Liver (tissue), 3 donors: Measurements from ENCODE around the gene MYF6.

Experiments used
- EGR1 ChIP-seq, 2 donors: IDR thresholded peaks; 2 replicates each; pipeline ENCODE4 v1.6.1; 2016 to 2018; ENCODE audit warnings: antibody characterized with exemption in 2 of 2, low read depth in 2 of 2
- GABPA ChIP-seq, 2 donors: IDR thresholded peaks in 1 of 2; conservative IDR thresholded peaks in 1 of 2; 2 replicates each; pipeline ENCODE4 v1.6.1; 2016; ENCODE audit warnings: antibody characterized with exemption in 2 of 2, mild to moderate bottlenecking in 1 of 2, moderate library complexity in 1 of 2
- RAD21 ChIP-seq, 2 donors: IDR thresholded peaks; 2 replicates each; pipeline ENCODE4 v1.6.1; 2016; ENCODE audit warnings: antibody characterized with exemption in 2 of 2, mild to moderate bottlenecking in 2 of 2
- SP1 ChIP-seq: IDR thresholded peaks from 2 replicates; pipeline ENCODE4 v1.6.1; 2018; ENCODE audit warnings: antibody characterized with exemption, mild to moderate bottlenecking
- TAF1 ChIP-seq: conservative IDR thresholded peaks from 2 replicates; pipeline ENCODE4 v1.6.1; 2016; ENCODE audit warnings: antibody characterized with exemption, mild to moderate bottlenecking
- TF ChIP-seq, protein P1 (sequence below): fragments of 150-350 bp; IDR thresholded peaks from 2 replicates; pipeline ENCODE4 v1.5.1; 2017; ENCODE audit warnings: improper control_type of control experiment, low read depth, low read length; ENCODE audit not compliant: missing input control
- TF ChIP-seq, protein P2 (sequence below): IDR thresholded peaks from 2 replicates; pipeline ENCODE4 v1.6.1; 2016; ENCODE audit warnings: antibody characterized with exemption
- donor health status: healthy.
- donor health status: healthy.

DNA sequence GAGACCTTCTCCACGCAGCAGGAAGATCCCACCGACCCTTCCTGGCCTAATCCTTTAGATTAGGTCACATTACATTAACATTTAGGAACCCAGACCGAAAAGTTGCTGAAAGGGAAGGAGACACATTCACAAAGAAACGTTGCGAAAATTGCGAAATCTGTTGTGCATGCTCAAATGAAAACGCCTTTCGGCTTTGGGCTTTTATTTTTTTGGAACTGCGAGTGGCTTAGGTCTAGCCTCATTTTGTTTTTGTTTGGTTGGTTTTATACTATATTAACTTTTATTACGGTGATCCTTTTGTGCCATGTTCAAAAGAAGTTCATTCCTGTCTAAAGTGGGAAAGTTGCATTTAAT lies 1.5 kb downstream of the MYF6 start:
- no peak for TF ChIP-seq TAF1
- no peak for TF ChIP-seq GABPA (IDR thresholded peaks at IDR 0.05 in 1 of 2, conservative IDR thresholded peaks at IDR 0.05 in 1 of 2)
- TF ChIP-seq, protein P1, sequence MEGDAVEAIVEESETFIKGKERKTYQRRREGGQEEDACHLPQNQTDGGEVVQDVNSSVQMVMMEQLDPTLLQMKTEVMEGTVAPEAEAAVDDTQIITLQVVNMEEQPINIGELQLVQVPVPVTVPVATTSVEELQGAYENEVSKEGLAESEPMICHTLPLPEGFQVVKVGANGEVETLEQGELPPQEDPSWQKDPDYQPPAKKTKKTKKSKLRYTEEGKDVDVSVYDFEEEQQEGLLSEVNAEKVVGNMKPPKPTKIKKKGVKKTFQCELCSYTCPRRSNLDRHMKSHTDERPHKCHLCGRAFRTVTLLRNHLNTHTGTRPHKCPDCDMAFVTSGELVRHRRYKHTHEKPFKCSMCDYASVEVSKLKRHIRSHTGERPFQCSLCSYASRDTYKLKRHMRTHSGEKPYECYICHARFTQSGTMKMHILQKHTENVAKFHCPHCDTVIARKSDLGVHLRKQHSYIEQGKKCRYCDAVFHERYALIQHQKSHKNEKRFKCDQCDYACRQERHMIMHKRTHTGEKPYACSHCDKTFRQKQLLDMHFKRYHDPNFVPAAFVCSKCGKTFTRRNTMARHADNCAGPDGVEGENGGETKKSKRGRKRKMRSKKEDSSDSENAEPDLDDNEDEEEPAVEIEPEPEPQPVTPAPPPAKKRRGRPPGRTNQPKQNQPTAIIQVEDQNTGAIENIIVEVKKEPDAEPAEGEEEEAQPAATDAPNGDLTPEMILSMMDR = no peak
- no peak for TF ChIP-seq EGR1 (IDR thresholded peaks at IDR 0.05; ENCODE audit: low read depth in 2 of 2)
- TF ChIP-seq, protein P2, sequence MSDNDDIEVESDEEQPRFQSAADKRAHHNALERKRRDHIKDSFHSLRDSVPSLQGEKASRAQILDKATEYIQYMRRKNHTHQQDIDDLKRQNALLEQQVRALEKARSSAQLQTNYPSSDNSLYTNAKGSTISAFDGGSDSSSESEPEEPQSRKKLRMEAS = no peak
- TF ChIP-seq RAD21 (IDR thresholded peaks at IDR 0.05) = no peak
- no peak for TF ChIP-seq SP1
